NCI-H2171 treated with DMSO at 0.1 percent for 48 hours (cell line): Measurements from ENCODE around the gene EPB41L2.
"Not testable (repeated sequence)": the region's sequence is repeated elsewhere in the genome, so short reads cannot be mapped to it uniquely, and the experiment has no call there.

Source experiments
- DNase-seq: peaks from one replicate; lab custom pipeline; 2025; lab: John Stamatoyannopoulos, UW

Gene EPB41L2

GRCh38 chr6:131003488-131004386, 59.3 kb downstream of the EPB41L2 start:
- no peak for DNase-seq

DNA sequence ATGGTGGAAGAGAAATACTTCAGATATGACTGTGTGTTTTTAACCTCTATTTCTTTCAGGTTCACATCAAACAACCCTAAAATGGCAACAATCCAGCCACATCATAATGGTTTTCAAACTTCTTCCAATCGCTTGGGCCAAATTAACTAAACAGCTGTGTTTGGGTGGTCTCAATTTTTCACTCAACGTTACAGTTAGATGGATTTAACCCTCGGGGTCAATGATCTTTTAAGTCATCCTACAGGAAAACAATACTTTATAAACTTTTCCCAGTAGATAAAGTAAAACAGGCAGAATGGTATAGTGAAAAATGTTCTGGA, 60.4 kb downstream of the EPB41L2 start:
- DNase-seq, result no peak

DNA sequence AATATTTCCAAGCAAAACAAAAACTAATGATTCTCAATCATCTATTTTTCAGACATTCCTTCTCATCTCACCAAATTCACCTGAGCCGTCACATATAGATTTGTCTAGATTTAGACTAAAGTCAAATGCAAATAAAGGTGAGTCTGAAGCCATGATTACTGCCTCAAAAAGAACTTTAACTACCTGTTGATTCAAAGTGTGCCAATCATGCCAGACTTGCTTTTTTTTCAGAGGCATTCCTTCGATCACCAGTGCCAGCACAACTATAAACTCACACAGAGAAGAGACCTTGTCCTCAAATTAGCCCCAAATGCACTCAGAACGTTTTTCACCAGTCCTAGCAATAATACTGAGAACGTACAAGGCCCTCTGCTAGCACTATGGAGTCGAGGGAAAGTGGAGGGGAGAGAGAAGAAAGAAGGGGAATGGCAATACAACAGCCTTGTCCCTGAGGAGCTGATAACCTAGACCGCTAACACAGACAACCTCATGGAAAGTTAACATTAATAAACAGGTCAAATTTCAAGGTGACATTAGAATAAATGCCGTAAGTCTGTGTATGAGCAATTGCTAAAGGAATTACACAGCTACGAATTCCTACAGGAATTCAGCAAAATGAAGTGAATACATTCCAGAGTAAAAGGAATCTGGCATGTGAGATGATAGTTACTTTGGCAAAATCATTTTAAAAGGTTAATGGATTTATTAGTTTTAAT, 60.9 kb downstream of the EPB41L2 start:
- no peak for DNase-seq

DNA sequence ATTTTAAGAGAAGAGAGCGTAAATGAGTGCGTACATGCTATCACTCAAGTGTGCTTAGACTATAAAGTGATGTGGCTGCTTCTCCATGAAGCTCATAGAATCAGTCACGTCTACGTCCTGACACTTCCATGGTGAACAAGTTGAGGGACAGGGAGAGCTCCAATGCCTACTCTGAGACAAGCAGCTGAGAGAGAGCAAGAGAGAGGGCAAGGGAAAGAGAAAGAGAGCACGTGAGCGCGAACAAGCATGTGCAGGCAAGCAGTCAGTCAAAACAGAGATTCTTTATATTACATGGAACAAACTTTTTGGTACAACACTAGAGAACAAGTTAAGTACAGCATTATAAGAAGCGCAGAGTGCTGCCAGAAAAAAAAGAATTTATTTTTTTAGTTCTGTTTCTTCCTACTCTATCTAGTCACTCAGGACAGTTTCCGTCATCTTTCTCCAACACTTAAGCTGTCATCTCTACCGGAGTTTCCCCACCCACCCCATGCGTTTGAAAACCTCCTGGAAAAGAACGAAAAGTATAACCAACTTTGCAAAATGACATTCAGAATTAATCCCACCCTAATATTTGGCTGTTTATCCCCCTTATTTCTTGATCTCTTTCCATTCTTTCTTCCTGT, 61.8 kb downstream of the EPB41L2 start:
- DNase-seq, result no peak

DNA sequence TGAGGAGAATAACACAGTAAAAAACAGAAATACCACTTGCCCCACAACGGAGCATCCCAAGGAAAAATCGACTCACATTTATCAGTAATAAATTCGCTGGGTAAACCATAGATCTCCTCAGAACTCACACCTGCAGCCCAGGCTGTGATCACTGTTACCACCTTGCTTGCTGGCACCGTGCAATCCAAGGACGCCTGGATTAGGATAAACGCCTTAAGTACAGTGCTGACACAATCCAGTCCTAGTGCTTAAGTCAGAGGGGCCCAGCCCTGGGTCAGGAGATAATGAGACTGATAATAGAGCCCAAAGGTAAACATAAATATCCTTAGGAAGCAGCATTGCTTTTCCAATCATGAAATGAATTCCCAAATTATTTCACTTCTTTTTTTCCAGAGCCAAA, 62.5 kb downstream of the EPB41L2 start:
- no peak for DNase-seq

GRCh38 chr6:130997061-130997753, 65.8 kb downstream of the EPB41L2 start:
- no peak for DNase-seq

- DNase-seq, result no peak
These were observed 66.4 kb downstream of the EPB41L2 start for GRCh38 chr6:130996635-130997034.

DNA sequence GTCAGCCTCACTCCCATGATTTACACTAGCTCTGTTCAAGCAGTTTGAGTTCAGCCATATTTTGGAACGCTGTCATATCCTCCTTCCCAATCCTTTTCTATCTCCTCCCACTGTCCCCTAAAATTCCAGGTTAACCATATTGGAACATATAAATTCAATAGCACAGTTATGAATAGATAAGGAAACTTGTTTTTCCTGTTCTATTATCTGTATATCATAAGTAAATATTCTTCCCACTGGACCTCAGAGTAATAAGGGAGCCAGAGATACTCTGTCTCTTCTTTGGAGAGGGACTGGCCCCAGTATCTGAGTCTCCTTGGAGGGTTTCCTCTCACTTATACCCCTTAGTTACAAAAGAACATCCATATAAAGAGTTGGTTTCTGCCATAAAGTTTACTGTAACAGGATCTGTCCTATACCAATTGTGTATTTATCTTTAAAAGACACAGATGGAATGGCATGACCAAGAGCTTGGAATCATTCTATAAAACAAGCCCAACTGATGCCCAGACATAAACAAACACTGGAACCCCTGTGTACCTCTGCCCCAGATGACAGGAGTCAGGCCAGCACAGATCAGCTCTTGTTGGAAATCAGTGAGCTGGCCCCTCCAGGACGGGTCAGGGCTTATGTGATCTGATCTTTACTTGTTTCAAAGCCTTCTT, 67.1 kb downstream of the EPB41L2 start:
- no peak for DNase-seq

DNA sequence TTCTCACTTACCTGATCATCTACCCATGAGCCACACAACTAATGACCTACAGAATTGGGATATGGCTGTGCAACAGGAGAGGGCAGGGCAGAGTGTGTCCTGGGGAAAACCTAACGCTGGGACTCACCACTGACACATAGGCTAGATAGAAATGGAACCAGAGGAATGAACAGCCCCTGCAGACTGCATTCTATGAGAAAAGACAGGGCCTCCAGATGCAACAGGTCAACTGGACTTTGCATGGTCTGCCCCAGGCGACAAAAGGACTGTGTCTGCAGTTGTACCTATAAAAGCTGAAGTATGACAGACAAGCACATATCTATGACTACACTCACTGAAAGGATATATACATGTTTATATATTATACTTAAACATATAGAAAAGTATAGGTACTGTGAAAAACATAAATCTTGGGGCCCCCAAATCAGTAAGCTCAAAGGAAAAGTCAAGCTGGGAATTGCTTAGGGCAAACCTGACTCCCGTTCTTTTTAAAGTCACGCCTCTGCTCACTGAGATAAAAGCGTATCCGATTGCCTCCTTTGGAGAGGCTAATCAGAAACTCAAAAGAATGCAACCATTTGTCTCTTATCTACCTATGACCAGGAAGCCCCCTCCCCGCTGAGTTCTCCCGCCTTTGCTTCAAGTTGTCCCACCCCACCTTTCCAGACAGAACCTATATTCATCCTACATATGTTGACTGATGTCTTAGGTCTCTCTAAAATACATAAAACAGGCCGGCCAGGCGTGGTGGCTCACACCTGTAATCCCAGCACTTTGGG, 68.5 kb downstream of the EPB41L2 start:
- no peak for DNase-seq

- DNase-seq, result no peak
These were observed 69.7 kb downstream of the EPB41L2 start for GRCh38 chr6:130993292-130993765.

DNA sequence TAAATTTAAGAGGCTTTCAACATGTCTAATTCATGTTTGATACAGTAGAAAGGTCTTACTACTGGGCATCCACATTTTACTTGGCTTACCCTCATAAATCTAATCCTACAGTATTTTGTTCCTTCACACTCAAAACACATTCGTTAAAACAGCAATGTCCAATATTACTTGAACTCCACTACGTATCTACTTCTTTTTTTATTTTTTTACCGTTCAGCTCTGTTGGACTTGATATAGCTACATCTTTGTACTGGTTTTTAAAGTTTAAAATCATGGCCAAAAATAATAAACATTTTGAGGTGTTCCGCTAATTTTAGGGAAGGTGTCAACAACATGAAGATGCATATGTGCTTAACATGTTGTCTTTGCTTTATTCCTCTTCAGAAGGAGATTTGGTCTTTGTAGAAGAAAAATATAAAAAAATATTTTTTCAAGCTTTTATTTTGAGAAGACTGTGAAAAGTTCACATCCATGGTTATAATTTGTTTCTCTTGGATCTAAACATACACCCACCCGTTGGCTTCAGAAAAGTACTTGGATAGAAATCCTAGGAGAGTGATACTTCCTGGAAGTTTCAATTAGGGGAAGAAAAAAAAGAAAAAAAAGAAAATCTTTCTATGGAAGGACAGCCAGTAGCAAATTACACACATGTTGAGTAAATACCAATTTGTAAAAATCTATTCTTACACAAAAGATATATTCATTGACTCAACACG, 71.5 kb downstream of the EPB41L2 start:
- DNase-seq, result no peak

DNA sequence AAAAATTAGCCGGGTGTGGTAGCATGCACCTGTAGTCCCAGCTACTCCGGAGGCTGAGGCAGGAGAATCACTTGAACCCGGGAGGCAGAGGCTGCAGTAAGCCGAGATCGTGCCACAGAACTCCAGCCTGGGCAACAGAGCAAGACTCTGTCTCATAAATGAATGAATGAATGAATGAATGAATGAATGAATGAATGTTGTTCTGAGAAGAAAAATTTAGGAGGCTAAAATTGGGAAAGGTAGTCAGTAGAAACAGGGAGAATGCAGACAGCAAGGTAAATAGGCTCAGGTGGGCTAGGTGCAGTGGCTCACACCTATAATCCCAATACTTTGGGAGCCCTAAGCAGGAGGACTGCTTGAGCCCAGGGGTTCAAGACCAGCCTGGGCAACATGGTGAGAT, 75.5 kb downstream of the EPB41L2 start:
- DNase-seq, result not testable (repeated sequence)

DNA sequence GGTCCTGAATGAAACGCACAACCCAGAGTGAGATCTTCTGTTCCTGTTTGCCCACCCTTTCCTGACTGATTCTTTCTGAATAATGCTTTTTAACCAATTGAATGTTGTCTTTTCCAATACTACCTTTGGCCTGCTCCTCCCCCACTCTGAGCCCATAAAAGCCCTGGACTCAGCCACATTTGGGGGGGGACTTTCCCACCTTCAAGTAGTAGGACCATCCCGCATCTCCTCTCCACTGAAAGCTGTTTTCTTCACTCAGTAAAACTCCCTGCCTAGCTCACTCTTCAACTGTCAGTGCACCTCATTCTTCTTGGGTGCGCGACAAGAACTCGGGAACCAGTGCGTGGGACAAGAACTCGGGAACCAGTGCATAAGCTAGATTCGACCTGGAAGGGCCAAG, 77.9 kb downstream of the EPB41L2 start:
- DNase-seq, result no peak

DNA sequence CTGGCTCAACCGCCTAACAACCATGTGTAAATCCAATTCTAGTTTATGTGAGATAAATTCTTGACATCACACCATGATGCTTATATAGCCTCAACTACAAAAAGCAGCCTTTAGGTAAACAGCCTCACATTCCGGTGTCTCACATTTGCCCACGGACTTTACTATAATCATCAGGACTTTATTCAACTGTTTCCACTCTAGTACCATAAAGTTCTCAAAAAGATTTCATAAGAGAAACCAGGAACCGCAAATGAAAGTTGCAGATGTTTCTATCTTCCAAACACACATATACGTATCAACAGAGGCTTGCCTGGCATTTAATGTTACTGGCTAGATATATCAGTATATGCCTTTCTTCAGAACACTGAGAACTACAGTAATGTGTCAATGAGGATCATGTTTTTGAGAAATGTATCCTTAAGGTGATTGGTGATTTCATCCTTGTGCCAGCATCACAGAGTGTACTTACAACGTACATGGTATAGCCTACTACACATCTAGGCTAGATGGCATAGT, 80.0 kb downstream of the EPB41L2 start:
- no peak for DNase-seq

- DNase-seq, result no peak
These were observed 80.9 kb downstream of the EPB41L2 start for GRCh38 chr6:130982135-130982534.

- DNase-seq, result no peak
These were observed 81.6 kb downstream of the EPB41L2 start for GRCh38 chr6:130981409-130981808.

DNA sequence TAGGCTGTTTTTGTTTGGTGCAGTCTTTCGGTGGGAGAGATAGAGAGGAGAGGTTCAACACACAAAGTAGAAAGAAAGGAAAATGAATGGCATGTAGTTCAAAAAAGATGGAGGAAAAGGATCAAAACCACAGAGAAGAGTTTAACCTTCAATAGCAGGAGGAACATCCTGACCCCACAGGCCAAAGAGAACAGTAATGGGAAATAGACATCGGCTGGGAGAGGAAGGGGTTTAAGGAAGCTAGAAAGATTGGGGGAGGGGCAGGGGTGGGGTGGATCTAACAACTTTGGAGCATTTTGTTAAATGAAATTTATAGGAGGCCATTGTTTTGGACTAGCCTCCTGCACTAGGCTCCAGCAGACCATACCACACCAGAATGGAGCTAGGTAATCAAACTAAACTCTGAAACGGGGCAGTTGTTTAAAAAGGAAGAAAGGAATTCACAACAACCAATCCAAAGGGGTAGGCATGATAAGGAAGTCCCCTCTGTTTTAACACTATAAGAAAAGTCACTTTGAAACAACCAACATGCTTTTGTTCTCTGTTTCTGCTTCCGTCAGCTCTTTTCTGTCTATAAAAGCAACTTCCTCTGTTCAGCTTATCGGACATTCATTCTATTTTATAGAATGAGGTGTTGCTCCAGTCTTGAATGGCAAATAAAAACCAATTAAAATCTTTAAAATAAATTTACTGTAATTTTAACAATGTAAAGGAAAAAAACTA, 82.6 kb downstream of the EPB41L2 start:
- no peak for DNase-seq

DNA sequence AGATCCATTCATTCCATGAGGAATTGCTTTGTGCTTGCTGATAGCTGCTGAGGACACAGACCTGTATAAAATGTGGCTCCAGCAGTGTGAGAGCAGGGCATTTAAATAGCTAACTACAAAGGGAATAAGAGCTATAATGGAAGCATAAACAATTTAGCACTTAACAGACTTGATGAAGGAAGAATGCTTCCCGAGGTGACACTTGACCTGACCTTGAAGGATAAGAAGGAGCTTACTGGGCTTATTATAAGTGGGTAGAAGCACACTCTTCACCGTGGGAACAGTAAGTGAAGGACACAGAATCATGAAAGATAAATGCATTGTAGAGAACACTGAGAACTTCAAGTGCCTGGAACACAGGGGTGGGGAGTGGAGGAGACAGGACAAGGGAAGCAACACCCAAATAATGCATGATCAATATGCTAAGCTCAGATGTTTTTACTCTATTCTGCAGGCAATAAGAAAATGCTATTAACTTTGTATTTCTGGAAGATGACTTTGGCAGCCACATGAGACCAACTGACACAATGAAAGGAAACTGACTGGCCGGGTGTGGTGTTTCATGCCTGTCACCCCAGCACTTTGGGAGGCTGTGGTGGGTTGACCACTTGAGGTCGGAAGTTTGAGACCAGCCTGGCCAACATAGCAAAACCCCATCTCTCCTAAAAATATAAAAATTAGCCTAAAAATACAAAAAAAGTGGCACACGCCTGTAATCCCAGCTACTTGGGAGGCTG, 84.2 kb downstream of the EPB41L2 start:
- DNase-seq, result no peak

DNA sequence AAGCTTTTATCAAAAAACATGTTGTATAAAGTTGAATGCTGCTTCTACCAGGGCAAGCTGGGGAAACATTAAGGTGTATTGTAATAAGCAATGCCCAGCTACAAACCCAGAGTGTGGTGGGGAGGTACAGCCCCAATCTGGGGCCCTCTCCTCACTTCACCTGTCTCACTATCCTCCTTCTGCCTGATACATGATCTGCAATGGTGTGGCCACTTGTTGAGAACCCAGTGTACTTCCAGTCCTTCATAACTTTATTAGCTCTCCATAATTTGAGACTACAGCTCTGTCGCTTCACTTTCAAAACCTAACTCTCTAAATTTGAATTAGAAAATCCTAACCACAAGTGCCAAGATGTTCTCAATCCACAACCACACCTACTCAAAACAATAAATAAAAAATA, 84.9 kb downstream of the EPB41L2 start:
- DNase-seq, result no peak
